WTC11 (cell line): Measurements from ENCODE around the gene KLHDC8A. TPM values are rescaled to one million over a fixed set of nuclear protein-coding genes. Genes with fewer than 3 reads are reported as not detected.
A peak's percentile ranks its signal among the peaks of the same experiment; 100 is the strongest.
"Not testable (repeated sequence)": the region's sequence is repeated elsewhere in the genome, so short reads cannot be mapped to it uniquely, and the experiment has no call there.

Source experiments
- ATAC-seq: fragments of 200-7000 bp; cut with Tn5 transposase; 2 replicates; pipeline ENCODE4 v1.10.0; 2021; ENCODE audit warnings: mild to moderate bottlenecking, moderate library complexity
- Bru-seq: library from RNA; stranded (reverse); fragments of 400-500 nt; gene quantifications from one replicate; lab custom pipeline; 2021; lab: Mats Ljungman, UMichigan
- CTCF ChIA-PET: fragments of 300-600 bp; sonication (Branson Sonifier 250); formaldehyde crosslinking; loops from one replicate; lab custom pipeline; 2021; ENCODE audit warnings: antibody characterized with exemption; lab: Charles Lee
- POLR2A ChIA-PET: fragments of 350-600 bp; sonication (Branson Sonifier 250); formaldehyde crosslinking; loops from one replicate; lab custom pipeline; 2021; ENCODE audit warnings: antibody characterized with exemption; lab: Charles Lee
- DNase-seq: peaks from one replicate; pipeline ENCODE4 v3.0.0; 2021; ENCODE audit warnings: low spot score
- H3K27ac Mint-ChIP-seq: 2 replicates; pipeline ENCODE4 v1.8.0; 2021; ENCODE audit warnings: mixed read lengths
- H3K27me3 Mint-ChIP-seq: 2 replicates; pipeline ENCODE4 v1.8.0; 2021; ENCODE audit warnings: low read depth, mild to moderate bottlenecking, moderate library complexity, mixed read lengths
- H3K36me3 Mint-ChIP-seq: 2 replicates; pipeline ENCODE4 v1.8.0; 2021; ENCODE audit warnings: mixed read lengths
- H3K4me1 Mint-ChIP-seq: 2 replicates; pipeline ENCODE4 v1.8.0; 2022; ENCODE audit warnings: mixed read lengths
- H3K4me3 Mint-ChIP-seq: 2 replicates; pipeline ENCODE4 v1.8.0; 2021; ENCODE audit warnings: mild to moderate bottlenecking, moderate library complexity, mixed read lengths
- H3K9me3 Mint-ChIP-seq: 2 replicates; pipeline ENCODE4 v1.8.0; 2021; ENCODE audit warnings: mixed read lengths
- E2F1 ChIP-seq: sonication (generic); formaldehyde crosslinking; IDR thresholded peaks from 2 replicates; pipeline ENCODE4 v1.8.0; 2022; ENCODE audit warnings: mild to moderate bottlenecking, missing genetic modification reagents
- ESRRA ChIP-seq: sonication (generic); formaldehyde crosslinking; IDR thresholded peaks from 2 replicates; pipeline ENCODE4 v1.8.1; 2022; ENCODE audit warnings: mild to moderate bottlenecking, missing genetic modification reagents, borderline replicate concordance
- FOXP1 ChIP-seq: sonication (generic); formaldehyde crosslinking; IDR thresholded peaks from 2 replicates; pipeline ENCODE4 v1.8.0; 2022; ENCODE audit warnings: missing genetic modification reagents, mild to moderate bottlenecking, moderate library complexity, borderline replicate concordance
- MXD4 ChIP-seq: fragments of 250-450 bp; sonication (Bioruptor Pico); IDR thresholded peaks from 2 replicates; pipeline ENCODE4 v1.8.0; 2021; ENCODE audit warnings: mild to moderate bottlenecking, moderate library complexity, borderline replicate concordance
- SP1 ChIP-seq: sonication (generic); formaldehyde crosslinking; conservative IDR thresholded peaks from 2 replicates; pipeline ENCODE4 v1.8.1; 2022; ENCODE audit warnings: missing genetic modification reagents
- TEAD4 ChIP-seq: sonication (generic); formaldehyde crosslinking; IDR thresholded peaks from 2 replicates; pipeline ENCODE4 v1.8.0; 2022; ENCODE audit warnings: mild to moderate bottlenecking, missing genetic modification reagents
- ZNF121 ChIP-seq: sonication (generic); formaldehyde crosslinking; IDR thresholded peaks from 2 replicates; pipeline ENCODE4 v1.8.0; 2023; ENCODE audit warnings: missing genetic modification reagents
- long read RNA-seq, 3 experiments: library from RNA in 1 of 3; library from capped mRNA in 1 of 3; library from polyadenylated mRNA in 1 of 3; unstranded in 2 of 3; stranded (forward) in 1 of 3; transcript quantifications; one replicate each; pipeline ENCODE4 v2.0.0, GENCODE V29; 2021
- total RNA-seq: library from RNA; stranded (reverse); gene quantifications from 3 replicates; pipeline ENCODE4 v1.2.3, GENCODE V29; 2021
- TF ChIP-seq, protein P1 (sequence below): sonication (generic); formaldehyde crosslinking; IDR thresholded peaks from 2 replicates; pipeline ENCODE4 v1.8.1; 2022; ENCODE audit warnings: low read depth, mild to moderate bottlenecking, moderate library complexity, missing genetic modification reagents, borderline replicate concordance
- TF ChIP-seq, protein P2 (sequence below): sonication (generic); formaldehyde crosslinking; conservative IDR thresholded peaks from 2 replicates; pipeline ENCODE4 v1.8.1; 2023; ENCODE audit warnings: mild to moderate bottlenecking, low read depth, missing genetic modification reagents, moderate library complexity
- TF ChIP-seq, protein P3 (sequence below): sonication (generic); formaldehyde crosslinking; IDR thresholded peaks from 2 replicates; pipeline ENCODE4 v1.8.1; 2022; ENCODE audit warnings: mild to moderate bottlenecking, moderate library complexity, missing genetic modification reagents

KLHDC8A gene, protein sequence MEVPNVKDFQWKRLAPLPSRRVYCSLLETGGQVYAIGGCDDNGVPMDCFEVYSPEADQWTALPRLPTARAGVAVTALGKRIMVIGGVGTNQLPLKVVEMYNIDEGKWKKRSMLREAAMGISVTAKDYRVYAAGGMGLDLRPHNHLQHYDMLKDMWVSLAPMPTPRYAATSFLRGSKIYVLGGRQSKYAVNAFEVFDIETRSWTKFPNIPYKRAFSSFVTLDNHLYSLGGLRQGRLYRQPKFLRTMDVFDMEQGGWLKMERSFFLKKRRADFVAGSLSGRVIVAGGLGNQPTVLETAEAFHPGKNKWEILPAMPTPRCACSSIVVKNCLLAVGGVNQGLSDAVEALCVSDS
- 1.6 to 1.7 TPM (median 1.7 TPM) in 3 replicates for total RNA-seq
- Bru-seq, nascent RNA, result percentile 21 among the genes with signal in this experiment
- long read RNA-seq, experiment 1, partial matches to known transcripts, result 2 of 4 reads
- long read RNA-seq, experiment 1, other reads (novel, unspliced or antisense), result 2 of 4 reads
- long read RNA-seq, experiment 2, partial matches to known transcripts, result 0 of 1 reads
- long read RNA-seq, experiment 2, other reads (novel, unspliced or antisense), result 1 of 1 reads
- long read RNA-seq, experiment 3, partial matches to known transcripts, result 1 of 1 reads
- long read RNA-seq, experiment 3, other reads (novel, unspliced or antisense), result 0 of 1 reads

DNA sequence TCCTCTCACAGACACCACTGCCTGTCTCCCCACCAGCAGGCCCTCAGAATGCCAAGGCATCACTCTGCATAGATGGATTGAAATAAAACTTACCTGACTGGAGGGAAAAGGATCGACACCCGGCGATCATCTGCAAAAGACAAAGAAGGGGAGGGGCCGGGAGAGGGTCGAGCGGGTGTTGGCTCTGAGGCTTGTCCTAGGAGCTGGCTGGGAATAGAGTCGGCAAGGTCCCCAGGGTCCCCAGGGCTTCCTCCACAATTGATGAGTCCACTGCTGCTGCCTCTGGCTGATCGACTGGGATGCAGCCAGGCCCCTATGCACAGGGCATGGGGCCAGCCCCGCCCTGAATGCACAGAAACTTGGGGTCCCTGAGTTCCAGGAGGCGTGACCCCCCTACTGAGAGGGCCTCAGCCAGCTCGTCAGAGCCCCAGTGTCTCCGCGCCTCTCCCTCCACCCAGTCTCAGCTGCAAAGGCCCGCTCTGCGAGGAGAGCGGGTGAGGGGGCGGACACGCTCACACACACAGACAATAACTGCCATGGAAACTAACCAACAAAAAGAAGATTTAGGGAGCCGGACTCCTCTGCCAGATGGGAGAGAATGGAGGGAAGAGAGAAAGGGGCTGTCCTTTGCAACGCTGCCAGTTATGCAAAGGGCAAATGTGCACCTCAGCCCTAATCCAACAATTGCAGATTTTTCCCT lies at the start of gene KLHDC8A:
Gene KLHDC8A, minus strand, starts transcription at position 483 of the 700 bp plus-strand sequence. CDS start 13,318 bp downstream, outside the sequence.
- Mint-ChIP-seq H3K36me3 (no peaks in the 10 kb centered on the region), H3K27ac (no peak within 1 kb of the TSS)
- no peak for DNase-seq
- TF ChIP-seq, protein P1, sequence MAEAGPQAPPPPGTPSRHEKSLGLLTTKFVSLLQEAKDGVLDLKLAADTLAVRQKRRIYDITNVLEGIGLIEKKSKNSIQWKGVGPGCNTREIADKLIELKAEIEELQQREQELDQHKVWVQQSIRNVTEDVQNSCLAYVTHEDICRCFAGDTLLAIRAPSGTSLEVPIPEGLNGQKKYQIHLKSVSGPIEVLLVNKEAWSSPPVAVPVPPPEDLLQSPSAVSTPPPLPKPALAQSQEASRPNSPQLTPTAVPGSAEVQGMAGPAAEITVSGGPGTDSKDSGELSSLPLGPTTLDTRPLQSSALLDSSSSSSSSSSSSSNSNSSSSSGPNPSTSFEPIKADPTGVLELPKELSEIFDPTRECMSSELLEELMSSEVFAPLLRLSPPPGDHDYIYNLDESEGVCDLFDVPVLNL (CRISPR knock-in tag), result no peak
- TF ChIP-seq FOXP1, result peak; percentile 35; the same call in 1 of the 2 replicates
- TF ChIP-seq, all 79 proteins: peak for 1
- peak within 1 kb of the TSS; percentile 36; the same call in 1 of the 2 replicates for H3K4me3 Mint-ChIP-seq
- POLR2A ChIA-PET, result interaction anchor here (1.0 kb wide), 1 partner anchor 129 kb away, joined by 3 read pairs; no protein-coding TSS in a partner anchor
- peaks cover 68% of the 10 kb centered on the region for H3K4me1 Mint-ChIP-seq
- no peaks in the 10 kb centered on the region for H3K27me3 Mint-ChIP-seq
- H3K9me3 Mint-ChIP-seq, result no peaks in the 10 kb centered on the region
- CTCF ChIA-PET, result interaction anchor here (1.0 to 6.1 kb wide), 8 partner anchors 21 to 232 kb away, joined by 3 to 90 read pairs (median 7); no protein-coding TSS in a partner anchor
- ATAC-seq, result peak; percentile 25

- DNase-seq, H3K27ac Mint-ChIP-seq, CTCF ChIA-PET, H3K4me3 Mint-ChIP-seq, POLR2A ChIA-PET, ATAC-seq, H3K4me1 Mint-ChIP-seq: not testable (repeated sequence)
- Mint-ChIP-seq H3K36me3 (peaks cover 17% of the 10 kb centered on the region), H3K9me3 (peaks cover 28% of the 10 kb centered on the region), H3K27me3 (peaks cover 59% of the 10 kb centered on the region)
These were observed 49.5 kb upstream of the KLHDC8A start for GRCh38 chr1:205406252-205406651.

- peaks cover 50% of the 10 kb centered on the region for H3K27me3 Mint-ChIP-seq
- H3K4me3 Mint-ChIP-seq, result not testable (repeated sequence)
These were observed 47.8 kb upstream of the KLHDC8A start for GRCh38 chr1:205404484-205404883.

DNA sequence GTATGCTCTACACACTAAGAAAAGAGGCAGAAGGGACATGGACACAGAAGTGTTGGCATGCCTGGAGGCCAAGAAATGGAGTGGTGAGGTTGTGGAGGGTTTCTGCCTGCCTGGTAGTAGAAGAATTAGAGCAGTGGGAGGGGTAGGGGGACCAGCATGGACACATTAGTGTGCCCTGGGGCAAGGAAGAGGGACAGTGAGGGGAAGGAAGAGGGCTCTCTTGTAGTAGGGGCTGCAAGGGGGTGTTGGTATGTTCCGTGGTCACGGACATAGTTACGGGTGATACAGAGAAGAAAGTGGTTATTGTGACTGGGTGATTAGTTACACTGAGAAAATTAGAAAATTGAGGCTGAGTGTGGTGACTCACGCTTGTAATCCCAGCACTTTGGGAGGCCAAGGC lies 41.9 kb upstream of the KLHDC8A start:
- H3K27ac Mint-ChIP-seq, result no peak overlapping the region
- TF ChIP-seq MXD4 (CRISPR knock-in tag), result no peak
- TF ChIP-seq, all 79 proteins: peak for 0
- Mint-ChIP-seq H3K4me3 (no peak overlapping the region), H3K27me3 (peaks cover 16% of the 10 kb centered on the region), H3K4me1 (peaks cover 6% of the 10 kb centered on the region), H3K9me3 (peaks cover 6% of the 10 kb centered on the region; the same call in 1 of the 2 replicates), H3K36me3 (no peaks in the 10 kb centered on the region; the same call in 1 of the 2 replicates)
- ChIA-PET CTCF (interaction anchor here (2.4 to 3.1 kb wide), 2 partner anchors 32 to 87 kb away, joined by 9 to 118 read pairs; no protein-coding TSS in a partner anchor), POLR2A (no interaction called here)
- no peak for DNase-seq
- ATAC-seq, result no peak

More at GRCh38 chr1:205404484-205404883, 47.8 kb upstream of the KLHDC8A start:
- DNase-seq, CTCF ChIA-PET, H3K4me1 Mint-ChIP-seq, ATAC-seq, H3K27ac Mint-ChIP-seq, POLR2A ChIA-PET: not testable (repeated sequence)
- H3K36me3 Mint-ChIP-seq, result peaks cover 17% of the 10 kb centered on the region
- peaks cover 28% of the 10 kb centered on the region for H3K9me3 Mint-ChIP-seq

DNA sequence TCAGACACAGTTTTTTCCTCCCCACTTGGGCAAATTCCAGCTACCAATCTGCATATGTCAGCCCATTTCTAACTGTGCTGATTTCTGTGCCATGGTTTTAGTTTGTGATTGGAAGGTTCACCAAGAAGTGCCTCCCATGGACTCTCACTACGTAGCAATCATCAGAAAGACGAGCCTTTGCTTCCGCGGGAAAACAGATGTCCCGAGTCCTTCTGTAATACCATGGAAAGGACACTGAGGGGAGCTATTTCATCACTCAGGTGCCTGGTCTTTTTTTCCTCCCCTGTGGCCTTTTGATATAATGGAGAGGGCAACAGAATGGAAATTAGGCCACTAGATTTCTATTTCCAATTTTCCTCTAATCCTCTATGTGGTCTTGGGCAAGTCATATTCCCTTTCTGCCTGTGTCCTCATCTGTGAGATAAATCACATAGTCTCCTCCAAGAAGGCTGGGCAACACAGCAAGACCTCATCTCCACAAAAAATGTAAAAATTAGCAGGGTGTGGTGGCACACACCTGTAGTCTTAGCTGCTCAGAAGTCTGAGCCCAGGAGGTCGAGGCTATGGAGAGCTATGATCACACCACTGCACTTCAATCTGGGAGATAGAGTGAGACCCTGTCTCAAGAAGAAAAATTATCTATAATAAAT lies 40.4 kb upstream of the KLHDC8A start:
- H3K4me1 Mint-ChIP-seq, result peaks cover 6% of the 10 kb centered on the region
- TF ChIP-seq, protein P2, sequence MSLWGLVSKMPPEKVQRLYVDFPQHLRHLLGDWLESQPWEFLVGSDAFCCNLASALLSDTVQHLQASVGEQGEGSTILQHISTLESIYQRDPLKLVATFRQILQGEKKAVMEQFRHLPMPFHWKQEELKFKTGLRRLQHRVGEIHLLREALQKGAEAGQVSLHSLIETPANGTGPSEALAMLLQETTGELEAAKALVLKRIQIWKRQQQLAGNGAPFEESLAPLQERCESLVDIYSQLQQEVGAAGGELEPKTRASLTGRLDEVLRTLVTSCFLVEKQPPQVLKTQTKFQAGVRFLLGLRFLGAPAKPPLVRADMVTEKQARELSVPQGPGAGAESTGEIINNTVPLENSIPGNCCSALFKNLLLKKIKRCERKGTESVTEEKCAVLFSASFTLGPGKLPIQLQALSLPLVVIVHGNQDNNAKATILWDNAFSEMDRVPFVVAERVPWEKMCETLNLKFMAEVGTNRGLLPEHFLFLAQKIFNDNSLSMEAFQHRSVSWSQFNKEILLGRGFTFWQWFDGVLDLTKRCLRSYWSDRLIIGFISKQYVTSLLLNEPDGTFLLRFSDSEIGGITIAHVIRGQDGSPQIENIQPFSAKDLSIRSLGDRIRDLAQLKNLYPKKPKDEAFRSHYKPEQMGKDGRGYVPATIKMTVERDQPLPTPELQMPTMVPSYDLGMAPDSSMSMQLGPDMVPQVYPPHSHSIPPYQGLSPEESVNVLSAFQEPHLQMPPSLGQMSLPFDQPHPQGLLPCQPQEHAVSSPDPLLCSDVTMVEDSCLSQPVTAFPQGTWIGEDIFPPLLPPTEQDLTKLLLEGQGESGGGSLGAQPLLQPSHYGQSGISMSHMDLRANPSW (CRISPR knock-in tag), result no peak
- TF ChIP-seq SP1 (CRISPR knock-in tag), result 0 out of 2 replicates have a peak, but pooled peaks have one; percentile 21
- TF ChIP-seq, protein P3, sequence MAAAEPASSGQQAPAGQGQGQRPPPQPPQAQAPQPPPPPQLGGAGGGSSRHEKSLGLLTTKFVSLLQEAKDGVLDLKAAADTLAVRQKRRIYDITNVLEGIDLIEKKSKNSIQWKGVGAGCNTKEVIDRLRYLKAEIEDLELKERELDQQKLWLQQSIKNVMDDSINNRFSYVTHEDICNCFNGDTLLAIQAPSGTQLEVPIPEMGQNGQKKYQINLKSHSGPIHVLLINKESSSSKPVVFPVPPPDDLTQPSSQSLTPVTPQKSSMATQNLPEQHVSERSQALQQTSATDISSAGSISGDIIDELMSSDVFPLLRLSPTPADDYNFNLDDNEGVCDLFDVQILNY (CRISPR knock-in tag), result 0 out of 2 replicates have a peak, but pooled peaks have one; percentile 29
- TF ChIP-seq ESRRA (CRISPR knock-in tag), result no peak
- no peak for TF ChIP-seq E2F1 (CRISPR knock-in tag)
- 0 out of 2 replicates have a peak, but pooled peaks have one; percentile 18 for TF ChIP-seq ZNF121 (CRISPR knock-in tag)
- no peak for TF ChIP-seq TEAD4

More for the DNA sequence above, 40.4 kb upstream of the KLHDC8A start:
- DNase-seq (peak; percentile 41), ATAC-seq (peak; percentile 93)
- ChIA-PET POLR2A (interaction anchor here (0.6 to 1.1 kb wide), 4 partner anchors 60 to 298 kb away, joined by 3 to 4 read pairs (median 3); no protein-coding TSS in a partner anchor), CTCF (interaction anchor here (0.6 to 3.1 kb wide), 33 partner anchors 11 to 218 kb away, joined by 3 to 118 read pairs (median 5); partner anchors contain the start of genes BLACAT1, KLHDC8A and LEMD1)
- Mint-ChIP-seq H3K36me3 (no peaks in the 10 kb centered on the region; the same call in 1 of the 2 replicates), H3K9me3 (peaks cover 6% of the 10 kb centered on the region; the same call in 1 of the 2 replicates), H3K4me3 (no peak overlapping the region), H3K27ac (no peak overlapping the region), H3K27me3 (peaks cover 13% of the 10 kb centered on the region)
